ENCODE measurements around the gene CBS. TPM values are rescaled to one million over a fixed set of nuclear protein-coding genes. Genes with fewer than 3 reads are reported as not detected.
A peak's percentile ranks its signal among the peaks of the same experiment; 100 is the strongest.
"Not testable (repeated sequence)": the region's sequence is repeated elsewhere in the genome, so short reads cannot be mapped to it uniquely, and the experiment has no call there.

Gene CBS
- total RNA-seq, 2 experiments from 2014 or later: 49.5 to 55.2 TPM

DNA sequence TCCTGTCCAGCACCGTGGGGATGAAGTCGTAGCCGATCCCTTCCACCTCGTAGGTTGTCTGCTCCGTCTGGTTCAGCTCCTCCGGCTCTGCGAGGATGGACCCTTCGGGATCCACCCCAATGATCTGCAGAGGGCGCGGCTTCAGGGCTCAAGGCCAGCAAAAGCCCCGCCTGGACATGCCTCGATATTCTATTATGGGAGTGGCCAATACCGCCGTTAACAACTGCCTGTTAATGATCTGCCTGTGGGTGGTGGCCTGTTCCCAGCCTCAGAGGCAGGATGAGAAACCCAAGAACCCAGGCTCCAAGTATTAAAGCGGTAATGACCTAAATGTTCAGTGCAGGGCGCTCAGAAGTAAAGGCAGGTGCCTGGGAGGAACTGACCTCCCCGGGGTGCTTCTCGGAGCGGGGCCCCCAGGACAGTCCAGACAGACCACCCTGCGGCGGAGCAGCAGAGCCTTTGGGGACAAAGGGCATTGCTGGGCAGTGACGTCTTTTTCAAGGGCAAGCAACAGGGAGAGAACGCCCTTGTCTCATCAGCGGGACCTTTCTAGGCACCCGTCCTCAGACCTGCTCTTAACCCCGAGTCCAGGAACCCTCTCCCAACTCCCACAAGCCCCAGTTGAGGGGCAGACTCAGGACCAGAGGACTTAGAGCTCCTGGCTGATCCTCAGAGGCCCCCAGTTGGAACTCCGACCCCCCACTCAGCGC, 12.5 kb downstream of the CBS start:
- H3K27ac Mint-ChIP-seq; H3K36me3 Mint-ChIP-seq (ENCODE audit: low read depth); DNase-seq; POLR2A ChIA-PET; H3K9me3 Mint-ChIP-seq (ENCODE audit: insufficient read depth); H3K4me3 Mint-ChIP-seq; H3K4me1 Mint-ChIP-seq (ENCODE audit: low read depth); H3K27me3 Mint-ChIP-seq (ENCODE audit: low read depth); CTCF ChIA-PET; ATAC-seq: not testable (repeated sequence)

DNA sequence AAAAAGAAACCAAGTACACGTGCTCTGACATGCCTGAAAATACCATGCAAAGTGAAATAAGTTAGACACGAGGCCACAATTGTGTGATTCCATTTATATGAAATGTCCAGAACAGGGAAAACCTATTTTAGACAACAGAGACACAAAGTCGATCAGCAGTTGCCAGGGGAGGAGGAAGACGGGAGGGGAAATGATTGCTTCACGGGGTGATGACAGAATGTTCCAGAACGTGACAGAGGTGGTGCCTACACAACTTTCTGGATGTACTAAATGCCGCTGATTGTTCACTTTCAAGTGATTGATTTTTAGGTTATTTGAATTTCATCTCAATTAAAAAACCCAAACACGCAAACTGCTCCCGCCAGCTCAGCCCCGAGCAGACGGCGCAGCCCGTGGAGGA, 22.5 kb downstream of the CBS start:
- H3K27ac Mint-ChIP-seq; H3K4me3 Mint-ChIP-seq; POLR2A ChIA-PET; DNase-seq; CTCF ChIA-PET; H3K9me3 Mint-ChIP-seq (ENCODE audit: insufficient read depth); H3K36me3 Mint-ChIP-seq (ENCODE audit: low read depth); ATAC-seq; H3K4me1 Mint-ChIP-seq (ENCODE audit: low read depth); H3K27me3 Mint-ChIP-seq (ENCODE audit: low read depth): not testable (repeated sequence)

DNA sequence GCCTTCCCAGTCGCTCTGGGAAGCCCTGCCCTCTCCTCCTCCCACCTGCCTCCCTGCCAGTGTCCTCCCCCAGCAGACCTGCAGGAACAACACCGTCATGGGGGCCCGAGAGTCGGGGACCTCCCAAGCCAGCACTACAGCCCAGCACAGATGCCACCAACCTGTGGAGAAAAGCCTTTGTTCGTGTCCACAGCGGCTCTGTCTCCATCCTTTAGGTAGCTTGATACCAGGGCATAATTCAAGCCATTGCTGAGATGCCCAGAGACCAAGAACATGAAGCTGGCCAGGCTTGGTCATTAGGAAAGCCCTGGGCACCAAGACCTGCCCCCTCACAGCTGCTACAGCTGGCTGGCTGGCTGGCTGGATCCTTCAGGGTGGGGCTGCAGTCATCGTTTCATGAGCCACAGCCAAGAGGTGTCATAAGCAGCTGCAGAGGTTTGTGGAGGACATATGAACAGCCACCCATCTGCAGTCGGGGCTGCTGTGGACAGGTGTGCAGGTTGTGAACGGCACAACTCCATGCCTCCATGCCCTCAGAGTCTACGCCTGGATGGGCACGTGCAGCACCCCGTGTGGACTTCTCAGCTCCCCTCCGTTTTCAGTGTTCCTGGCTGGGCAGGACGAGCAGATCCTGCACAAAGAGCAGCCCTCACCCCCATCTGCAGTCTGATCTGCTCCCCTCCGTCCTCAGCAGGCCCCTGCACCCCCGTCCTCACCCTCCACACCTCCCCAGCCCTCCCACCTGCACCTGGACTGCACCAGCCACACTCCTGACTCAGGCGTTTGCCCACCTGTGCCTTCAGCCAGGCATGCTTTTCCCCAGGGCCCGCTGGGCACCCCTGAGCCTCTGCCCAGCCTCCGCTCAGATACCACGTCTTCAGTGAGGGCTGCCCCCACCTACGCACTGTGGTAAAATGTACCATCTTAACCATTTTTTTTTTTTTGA, 29.5 kb downstream of the CBS start:
- H3K36me3 Mint-ChIP-seq (ENCODE audit: low read depth); H3K9me3 Mint-ChIP-seq (ENCODE audit: insufficient read depth); POLR2A ChIA-PET; H3K4me3 Mint-ChIP-seq; CTCF ChIA-PET; H3K4me1 Mint-ChIP-seq (ENCODE audit: low read depth); DNase-seq; H3K27me3 Mint-ChIP-seq (ENCODE audit: low read depth): not testable (repeated sequence)
- peak overlapping the region; percentile 60 for H3K27ac Mint-ChIP-seq
- peak; percentile 42 for ATAC-seq

DNA sequence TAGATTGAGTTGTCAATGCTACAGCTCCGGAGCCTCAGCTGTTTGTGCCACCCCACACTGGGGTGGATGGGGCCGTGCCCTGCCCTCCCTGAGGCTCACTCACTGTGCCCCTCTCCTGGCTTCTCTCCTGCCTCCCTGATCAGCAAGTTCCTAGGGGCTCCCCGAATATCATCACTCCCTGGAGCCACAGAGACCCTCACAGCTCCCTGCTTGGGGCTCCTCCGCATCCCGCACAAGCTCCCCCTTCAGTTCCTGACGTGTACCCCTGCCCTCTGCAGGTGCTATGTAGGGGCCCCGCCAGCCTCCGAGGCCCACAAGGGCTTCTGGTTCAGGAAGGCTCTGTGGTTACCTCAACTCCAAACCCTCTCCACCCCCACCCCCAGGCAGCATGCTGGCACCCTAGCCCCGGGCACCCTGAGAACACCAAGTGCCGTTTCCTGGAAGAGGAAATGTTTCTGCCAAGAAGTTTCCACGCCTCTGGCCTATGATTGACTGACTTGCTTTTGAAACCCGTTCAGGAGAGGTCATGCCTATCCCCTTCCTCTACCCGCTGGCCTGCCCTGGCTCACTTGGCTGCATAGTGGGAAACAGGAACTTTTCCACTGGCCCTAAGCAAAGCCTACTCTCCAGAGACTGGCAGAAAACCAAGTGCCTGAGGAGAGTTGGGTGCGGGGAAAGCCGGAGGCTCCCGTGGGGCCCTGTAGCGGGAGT, 30.3 kb downstream of the CBS start:
- peak overlapping the region; percentile 92 for H3K27ac Mint-ChIP-seq
- H3K36me3 Mint-ChIP-seq (ENCODE audit: low read depth); H3K9me3 Mint-ChIP-seq (ENCODE audit: insufficient read depth); DNase-seq; H3K4me1 Mint-ChIP-seq (ENCODE audit: low read depth); H3K27me3 Mint-ChIP-seq (ENCODE audit: low read depth); CTCF ChIA-PET; POLR2A ChIA-PET: not testable (repeated sequence)
- ATAC-seq: peak; percentile 70
- peak overlapping the region; percentile 51 for H3K4me3 Mint-ChIP-seq

DNA sequence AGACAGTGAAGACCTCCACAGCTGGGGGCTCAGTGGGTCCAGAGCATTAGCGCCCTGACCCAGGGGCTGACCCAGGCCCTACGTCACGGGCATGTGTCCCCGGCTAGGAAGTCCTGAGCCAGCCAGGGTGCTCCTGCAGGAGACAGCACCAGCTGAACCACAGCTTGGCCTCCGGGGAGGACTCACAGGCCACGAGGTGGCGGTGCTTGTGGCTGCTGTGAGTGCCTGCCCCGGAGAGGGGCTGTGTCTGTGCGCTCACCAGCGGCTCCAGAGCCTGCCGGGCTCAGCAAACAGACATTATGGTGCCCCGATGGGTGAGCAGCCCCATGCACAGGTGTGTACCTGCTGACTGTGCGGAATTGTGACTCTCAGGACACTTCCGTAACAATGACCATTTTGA, 31.1 kb downstream of the CBS start:
- H3K4me3 Mint-ChIP-seq; ATAC-seq; H3K4me1 Mint-ChIP-seq (ENCODE audit: low read depth); H3K27ac Mint-ChIP-seq; H3K36me3 Mint-ChIP-seq (ENCODE audit: low read depth); H3K9me3 Mint-ChIP-seq (ENCODE audit: insufficient read depth); DNase-seq; CTCF ChIA-PET; H3K27me3 Mint-ChIP-seq (ENCODE audit: low read depth); POLR2A ChIA-PET: not testable (repeated sequence)

DNA sequence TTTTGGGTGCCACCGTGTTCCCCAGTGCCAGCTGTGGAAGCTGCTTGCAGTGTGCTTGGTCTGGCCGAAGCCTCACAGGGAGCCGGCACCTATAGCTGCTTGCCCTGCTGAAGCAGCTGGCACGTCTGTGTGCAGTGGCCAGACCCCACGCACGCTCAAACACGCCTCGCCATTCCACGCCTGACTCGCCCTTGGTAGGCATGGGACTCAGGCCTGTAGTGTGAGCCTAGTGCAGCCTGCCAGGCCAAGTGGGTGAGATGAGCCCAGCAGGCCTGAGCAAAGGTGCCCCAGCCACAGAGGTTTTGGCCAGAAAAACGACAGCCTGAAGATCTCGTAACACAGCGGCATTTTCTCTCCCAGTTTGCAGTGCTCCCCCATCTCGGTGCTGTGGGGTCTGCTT, 32.3 kb downstream of the CBS start:
- H3K27me3 Mint-ChIP-seq (ENCODE audit: low read depth); H3K9me3 Mint-ChIP-seq (ENCODE audit: insufficient read depth); H3K4me3 Mint-ChIP-seq; H3K27ac Mint-ChIP-seq; H3K36me3 Mint-ChIP-seq (ENCODE audit: low read depth); ATAC-seq; H3K4me1 Mint-ChIP-seq (ENCODE audit: low read depth); CTCF ChIA-PET; DNase-seq; POLR2A ChIA-PET: not testable (repeated sequence)

DNA sequence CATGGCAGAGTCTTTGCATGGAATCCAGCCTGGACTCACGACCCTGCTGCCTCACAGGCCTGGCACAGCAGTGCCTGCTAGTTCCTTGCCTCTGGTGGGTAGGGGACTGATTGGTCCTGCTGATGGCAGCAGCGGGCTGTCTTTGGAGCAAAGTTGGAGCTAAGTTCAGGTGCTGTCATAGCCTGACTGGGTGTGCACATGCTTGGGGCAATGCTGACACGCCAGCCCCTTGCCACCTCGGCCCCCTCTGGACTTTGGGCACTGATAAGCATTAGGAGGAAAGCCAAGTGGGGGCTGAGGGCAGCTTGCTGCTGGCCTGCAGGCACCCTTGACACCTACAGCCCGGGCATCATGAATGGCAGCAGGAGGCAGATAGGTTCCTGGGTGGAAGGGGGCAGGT, 33.5 kb downstream of the CBS start:
- H3K27me3 Mint-ChIP-seq (ENCODE audit: low read depth); H3K4me1 Mint-ChIP-seq (ENCODE audit: low read depth); H3K27ac Mint-ChIP-seq; H3K9me3 Mint-ChIP-seq (ENCODE audit: insufficient read depth); ATAC-seq; CTCF ChIA-PET; DNase-seq; H3K36me3 Mint-ChIP-seq (ENCODE audit: low read depth); POLR2A ChIA-PET; H3K4me3 Mint-ChIP-seq: not testable (repeated sequence)

DNA sequence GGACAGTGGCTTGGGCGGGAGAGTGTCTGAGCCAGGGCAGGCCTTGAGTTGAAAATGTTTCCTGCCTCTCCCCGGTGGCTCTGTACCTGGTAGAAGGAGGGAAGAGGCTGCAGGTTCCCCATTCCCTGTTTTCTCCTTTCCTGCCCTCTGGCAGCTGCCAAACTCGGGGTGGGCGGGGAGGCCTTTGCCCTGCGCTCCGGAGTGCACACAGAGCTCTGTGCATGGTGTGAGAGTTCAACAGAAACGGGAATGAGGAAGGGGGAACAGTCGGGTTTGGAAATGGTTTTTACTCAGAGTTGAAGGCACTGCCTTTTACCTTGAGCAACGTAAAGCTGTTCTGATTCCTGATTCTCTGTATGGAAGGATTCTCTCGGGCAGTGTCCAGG, 37.0 kb downstream of the CBS start:
- POLR2A ChIA-PET, CTCF ChIA-PET: not testable (repeated sequence)

DNA sequence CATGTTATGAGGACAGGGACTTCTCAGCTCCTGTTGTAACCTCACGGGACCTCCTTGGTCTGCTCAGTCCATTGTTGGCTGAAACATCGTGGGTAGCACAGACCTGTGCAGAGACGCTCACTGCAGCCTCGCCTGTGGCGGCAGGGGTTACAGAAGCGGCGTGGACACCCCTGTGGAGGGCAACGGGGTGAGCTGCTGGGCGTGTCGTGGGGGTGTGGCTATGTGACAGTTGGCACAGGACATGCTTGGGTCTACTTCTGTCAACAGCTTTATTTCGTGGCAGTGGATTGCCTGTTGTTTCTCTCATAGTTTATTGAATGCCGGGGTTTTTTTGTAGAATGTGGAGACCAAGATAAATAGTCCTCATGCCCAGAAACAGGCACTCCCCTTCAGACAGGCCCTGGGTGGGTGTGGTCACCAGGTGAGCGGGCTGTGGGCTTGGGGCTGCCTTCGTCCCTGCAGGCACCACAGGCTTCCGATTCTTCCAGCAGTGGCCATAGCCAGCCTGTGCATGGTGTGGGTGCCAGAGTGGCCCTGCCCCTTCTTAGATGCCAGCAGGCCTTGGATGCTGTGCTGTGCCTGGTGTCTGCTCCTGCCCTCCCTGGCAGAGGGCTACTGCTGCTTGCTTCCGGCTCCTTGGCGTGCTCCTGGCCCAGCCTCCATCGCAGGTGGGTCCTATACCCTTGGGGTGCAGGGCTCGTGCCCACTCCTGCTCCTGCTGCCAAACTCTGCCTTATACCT, 37.5 kb downstream of the CBS start:
- POLR2A ChIA-PET; H3K4me3 Mint-ChIP-seq; H3K27ac Mint-ChIP-seq; H3K27me3 Mint-ChIP-seq (ENCODE audit: low read depth); ATAC-seq; H3K4me1 Mint-ChIP-seq (ENCODE audit: low read depth); DNase-seq; H3K9me3 Mint-ChIP-seq (ENCODE audit: insufficient read depth); CTCF ChIA-PET; H3K36me3 Mint-ChIP-seq (ENCODE audit: low read depth): not testable (repeated sequence)

More for the DNA sequence above, 37.0 kb downstream of the CBS start:
- not testable (repeated sequence) for H3K4me3 Mint-ChIP-seq; H3K36me3 Mint-ChIP-seq (ENCODE audit: low read depth); H3K27me3 Mint-ChIP-seq (ENCODE audit: low read depth); H3K9me3 Mint-ChIP-seq (ENCODE audit: insufficient read depth); H3K27ac Mint-ChIP-seq; DNase-seq; ATAC-seq; H3K4me1 Mint-ChIP-seq (ENCODE audit: low read depth)

DNA sequence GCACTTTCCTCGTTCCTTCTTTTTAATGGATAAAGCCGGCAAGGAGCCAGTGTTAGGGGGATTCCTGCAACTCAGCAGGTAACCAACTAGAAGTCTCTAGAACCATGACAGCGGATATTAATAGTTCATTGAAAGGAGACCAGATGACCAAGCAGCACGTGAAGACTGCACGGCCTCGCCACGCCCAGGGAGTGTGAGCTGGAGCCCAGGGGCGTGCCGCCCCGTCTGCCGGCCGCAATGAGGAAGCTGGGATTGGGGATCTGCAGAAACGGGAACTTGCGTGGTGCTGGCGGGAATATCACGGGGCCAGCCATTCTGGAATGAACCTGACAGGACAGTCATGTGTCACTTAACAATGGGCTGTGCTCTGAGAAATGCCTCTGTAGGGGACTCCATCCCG, 38.7 kb downstream of the CBS start:
- H3K36me3 Mint-ChIP-seq (ENCODE audit: low read depth); DNase-seq; H3K27ac Mint-ChIP-seq; H3K27me3 Mint-ChIP-seq (ENCODE audit: low read depth); H3K9me3 Mint-ChIP-seq (ENCODE audit: insufficient read depth); ATAC-seq; H3K4me3 Mint-ChIP-seq; CTCF ChIA-PET; POLR2A ChIA-PET; H3K4me1 Mint-ChIP-seq (ENCODE audit: low read depth): not testable (repeated sequence)

DNA sequence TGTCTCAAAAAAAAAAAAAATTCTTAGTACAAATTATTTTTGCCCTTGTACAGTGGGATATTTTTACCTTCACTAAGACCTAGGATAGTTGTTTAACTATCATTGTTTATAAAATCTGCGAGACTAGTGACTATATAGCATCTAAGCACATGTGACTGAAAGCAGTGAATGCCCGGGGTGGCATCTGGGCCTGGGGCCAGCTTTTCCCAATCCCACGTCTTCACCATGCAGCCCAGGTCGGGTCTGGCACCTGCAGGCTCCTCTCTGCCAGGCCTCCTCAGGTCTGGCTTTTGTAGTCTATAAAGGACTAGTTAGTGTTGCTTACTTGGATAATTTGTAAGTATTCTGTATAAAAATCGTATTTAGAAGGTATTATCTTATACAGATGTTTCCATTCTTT, 40.8 kb downstream of the CBS start:
- Mint-ChIP-seq H3K27me3 (ENCODE audit: low read depth) (no peaks in the 10 kb centered on the region), H3K27ac (no peak overlapping the region), H3K4me3 (no peak overlapping the region), H3K36me3 (ENCODE audit: low read depth) (peaks cover 11% of the 10 kb centered on the region), H3K4me1 (ENCODE audit: low read depth) (no peaks in the 10 kb centered on the region), H3K9me3 (ENCODE audit: insufficient read depth) (no peaks in the 10 kb centered on the region)
- ChIA-PET CTCF (no interaction called here), POLR2A (no interaction called here)
- DNase-seq: no peak
- no peak for ATAC-seq

DNA sequence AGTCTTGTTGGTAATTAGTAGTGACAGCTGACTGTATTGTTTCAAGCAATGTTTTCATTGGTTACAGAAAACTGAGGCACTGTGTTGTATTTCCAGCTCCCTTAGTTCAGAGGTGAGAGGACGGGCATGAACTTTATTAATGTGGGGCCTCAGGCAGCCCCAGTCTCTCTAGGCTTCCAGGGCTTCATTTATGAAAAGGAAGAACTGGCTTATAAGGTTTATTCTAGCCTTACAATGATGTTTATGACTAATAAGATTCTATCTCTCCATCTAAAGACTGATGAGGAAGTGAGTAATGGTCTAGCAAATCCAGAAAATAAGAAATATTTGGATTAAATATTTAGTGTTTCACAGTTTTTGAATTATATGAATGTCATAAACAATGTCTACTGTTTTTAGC, 41.5 kb downstream of the CBS start:
- Mint-ChIP-seq H3K9me3 (ENCODE audit: insufficient read depth) (no peaks in the 10 kb centered on the region), H3K27me3 (ENCODE audit: low read depth) (no peaks in the 10 kb centered on the region), H3K4me3 (no peak overlapping the region), H3K27ac (no peak overlapping the region), H3K4me1 (ENCODE audit: low read depth) (no peaks in the 10 kb centered on the region), H3K36me3 (ENCODE audit: low read depth) (peaks cover 17% of the 10 kb centered on the region)
- POLR2A ChIA-PET: no interaction called here
- CTCF ChIA-PET: no interaction called here
- no peak for DNase-seq
- ATAC-seq: no peak
